H1 (cell line): ENCODE measurements around the gene MPV17L. TPM values are rescaled to one million over a fixed set of nuclear protein-coding genes. Genes with fewer than 3 reads are reported as not detected.

Experiments used
- polyA plus RNA-seq, 7 experiments: library from polyadenylated mRNA; depleted of rRNA in 3 of 7; stranded (reverse) in 5 of 7; unstranded in 2 of 7; fragments of >200 nt in 5 of 7; fragments of 200-250 nt in 2 of 7; gene quantifications; 1 replicate in 5 of 7; 2 replicates in 1 of 7; 4 replicates in 1 of 7; pipeline versions ENCODE4 v1.2.1 to v1.2.3, GENCODE V29; 2011 to 2013; ENCODE audit warnings: missing spikeins in 2 of 7, mixed read lengths in 2 of 7
- total RNA-seq: library from RNA; stranded (reverse); fragmentation: NEBNext Ultra II Directional; extraction: Animal tissue kit (Norgen Biotek cat#: 25700); gene quantifications from 2 replicates; pipeline ENCODE4 v1.2.1, GENCODE V29; 2021

Gene MPV17L
- total and polyA plus RNA-seq, 2 of the 8 experiments (the other 6 are each of a cell fraction or from before 2014, with no cell fraction given): 6.7 to 8.2 TPM

Other genes with a start within 250 kb of the MPV17L start
- 0.61 and 1.0 TPM in 2 replicates for gene NPIPA5, start 17.5 kb upstream of the MPV17L start, total RNA-seq
- 3.5 and 4.1 TPM in 2 replicates for gene NPIPA5, start 17.5 kb upstream of the MPV17L start, polyA plus RNA-seq (2011; rRNA removed)
- 23.5 and 26.1 TPM in 2 replicates for gene BMERB1, start 38.8 kb downstream of the MPV17L start, total RNA-seq
- 27.1 and 29.5 TPM in 2 replicates for gene BMERB1, start 38.8 kb downstream of the MPV17L start, polyA plus RNA-seq (2011; rRNA removed)
- gene MARF1, start 247.4 kb downstream of the MPV17L start, total RNA-seq: 25.8 and 31.4 TPM in 2 replicates
- 5.0 and 5.6 TPM in 2 replicates for gene MARF1, start 247.4 kb downstream of the MPV17L start, polyA plus RNA-seq (2011; rRNA removed)